Stimulated activated CD8-positive, alpha-beta memory T cell treated with anti-CD3 and anti-CD28 coated beads, Interleukin-12 subunit alpha, Interleukin-12 subunit beta, amount 100 ng/mL, for 1 hour (primary cell): ENCODE results near the gene NAMPT.
"Not testable (repeated sequence)": the region's sequence is repeated elsewhere in the genome, so short reads cannot be mapped to it uniquely, and the experiment has no call there.

Source experiments
- DNase-seq: peaks from one replicate; pipeline ENCODE4 v3.0.0-alpha.2; 2020; ENCODE audit warnings: low read depth

NAMPT gene

DNA sequence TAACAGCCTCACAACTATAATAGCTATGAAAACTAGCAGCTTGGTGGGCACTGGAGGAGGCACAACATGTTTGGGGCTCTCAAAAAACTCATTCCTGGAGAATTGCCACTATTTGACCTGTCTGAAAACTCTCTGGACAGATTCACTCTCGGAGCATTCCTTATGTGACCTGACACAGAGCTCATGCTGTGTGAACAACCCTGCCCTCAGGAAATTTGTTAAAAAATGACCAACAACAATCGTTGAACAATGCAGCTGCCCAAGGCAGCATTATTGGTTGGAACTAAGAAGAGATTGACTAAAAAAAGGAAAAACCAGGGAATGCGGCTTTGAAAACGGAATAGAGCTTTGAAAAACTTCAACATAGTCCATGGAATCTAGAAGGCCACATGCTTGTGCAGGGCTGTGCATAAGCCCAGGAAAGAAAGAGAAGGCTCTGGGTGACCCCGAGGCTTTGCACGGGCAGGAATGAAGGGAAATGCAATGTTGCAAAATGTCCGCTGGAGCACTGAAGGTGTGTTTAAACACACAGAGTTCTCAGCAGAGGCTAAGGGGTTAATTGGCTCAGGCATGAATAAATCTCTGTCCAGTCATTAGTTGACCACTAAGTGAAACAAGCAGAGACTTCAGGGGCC lies 52.8 kb downstream of the NAMPT start:
- no peak for DNase-seq

DNA sequence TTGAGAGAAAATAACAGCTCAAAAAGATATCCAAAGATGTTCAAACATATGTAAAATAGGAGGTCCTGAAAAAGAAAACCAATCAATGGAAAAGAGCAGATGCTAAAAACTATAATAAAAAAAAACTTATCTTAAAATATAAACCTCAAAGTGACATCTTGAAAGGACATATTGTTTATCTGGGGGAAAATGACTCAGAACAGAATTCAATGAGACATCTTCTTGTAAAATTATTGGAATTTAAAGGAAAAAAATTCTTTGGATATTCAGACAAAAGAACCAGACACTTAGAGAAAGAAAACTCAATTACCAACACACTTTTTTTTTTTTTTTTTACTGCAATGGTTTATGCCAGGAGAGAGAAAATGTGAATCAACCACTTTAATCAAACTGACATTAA lies 58.9 kb downstream of the NAMPT start:
- no peak for DNase-seq

DNA sequence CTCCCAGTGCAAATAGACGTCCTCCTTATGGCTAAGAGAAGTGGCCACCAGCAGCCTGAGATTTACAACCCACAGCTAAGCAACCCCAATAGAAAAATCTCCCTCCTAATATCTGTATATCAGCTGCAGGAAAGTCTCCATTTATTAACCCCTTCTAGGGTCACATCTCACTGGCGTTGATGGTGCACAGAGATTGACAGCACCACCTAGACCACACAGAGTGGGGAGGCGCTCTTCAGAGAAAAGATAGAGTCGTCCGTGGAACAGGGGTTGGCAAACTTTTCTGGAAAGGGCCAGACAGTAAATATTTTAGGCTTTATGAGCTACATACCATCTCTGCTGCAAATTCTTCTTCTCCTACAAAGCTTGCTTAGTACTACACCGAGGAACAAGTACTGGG lies 60.0 kb downstream of the NAMPT start:
- DNase-seq: no peak

DNA sequence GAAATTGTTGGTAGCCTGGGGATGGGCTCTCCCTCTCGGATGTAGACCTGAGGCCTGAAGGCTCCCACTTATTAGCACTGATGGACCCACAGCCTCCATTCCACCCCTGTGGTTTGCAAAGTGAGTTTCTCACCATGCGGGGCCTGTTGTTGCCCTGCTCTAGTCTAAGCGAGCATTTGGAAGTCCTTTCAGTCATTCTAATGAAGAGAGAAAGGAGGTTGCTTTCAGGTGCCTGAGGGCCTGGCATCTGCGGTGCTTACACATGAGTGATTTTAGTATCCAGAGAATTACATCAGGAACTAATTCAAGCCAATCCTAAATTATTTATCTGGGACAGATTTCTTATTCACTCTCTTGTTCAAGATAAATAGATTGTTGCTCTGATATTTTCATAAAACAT lies 61.6 kb downstream of the NAMPT start:
- no peak for DNase-seq

DNA sequence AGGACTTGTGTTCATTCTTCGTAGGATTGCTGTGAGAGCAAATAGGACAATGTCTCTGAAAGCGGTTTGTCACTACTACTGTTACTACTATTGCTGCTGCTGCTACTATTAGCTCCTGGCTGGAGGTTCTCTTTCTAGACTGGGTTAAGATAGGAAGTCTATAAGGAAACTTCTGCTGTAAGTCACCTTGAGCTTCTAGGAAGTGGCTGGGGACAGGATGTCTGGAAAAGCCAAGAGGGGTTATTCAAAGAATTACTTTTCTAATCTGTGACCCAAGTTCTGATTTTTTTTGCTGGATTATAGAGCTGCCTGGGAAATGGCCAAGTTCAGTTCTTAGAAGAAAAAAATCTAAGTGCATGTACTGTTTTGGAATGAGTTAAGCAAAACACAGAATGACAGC lies 62.2 kb downstream of the NAMPT start:
- no peak for DNase-seq

DNA sequence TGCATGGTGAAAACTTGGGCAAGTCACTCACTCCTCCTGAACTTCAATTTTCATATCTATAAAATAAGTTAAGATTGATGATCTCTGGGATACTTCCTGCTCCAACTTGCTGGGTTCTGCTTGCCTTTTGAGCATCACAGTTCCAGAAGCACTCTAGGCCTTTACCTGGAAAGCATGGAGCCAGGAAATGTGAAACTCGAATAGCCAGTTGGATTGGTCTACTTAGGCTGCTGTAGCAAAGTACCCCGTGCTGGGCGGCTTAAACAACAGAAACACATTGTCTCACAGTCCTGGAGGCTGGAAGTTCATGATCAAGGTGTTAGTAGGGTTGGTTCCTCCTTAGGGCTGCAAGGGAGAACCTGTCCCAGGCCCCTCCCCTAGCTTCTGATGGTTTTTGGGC lies 64.5 kb downstream of the NAMPT start:
- no peak for DNase-seq

DNA sequence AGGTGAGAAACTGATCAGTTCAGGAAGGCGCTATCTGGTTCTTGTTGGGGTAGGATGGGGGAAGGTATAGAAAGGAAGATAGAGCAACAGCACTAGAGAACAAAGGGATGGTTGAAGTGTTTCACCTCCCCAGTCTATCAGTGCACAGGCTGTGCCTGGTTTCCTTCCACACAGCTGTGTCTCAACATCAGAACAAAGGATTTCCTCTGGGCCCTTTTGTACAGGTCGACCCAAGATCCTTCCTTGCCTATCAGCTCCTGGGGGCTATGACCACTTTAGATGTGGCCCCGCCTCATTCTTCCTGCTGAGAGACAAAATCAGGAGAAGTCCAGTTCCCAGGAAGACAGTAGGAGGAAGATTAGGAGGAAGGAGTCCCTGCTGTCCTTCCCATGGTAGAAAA lies 65.6 kb downstream of the NAMPT start:
- DNase-seq: no peak

DNA sequence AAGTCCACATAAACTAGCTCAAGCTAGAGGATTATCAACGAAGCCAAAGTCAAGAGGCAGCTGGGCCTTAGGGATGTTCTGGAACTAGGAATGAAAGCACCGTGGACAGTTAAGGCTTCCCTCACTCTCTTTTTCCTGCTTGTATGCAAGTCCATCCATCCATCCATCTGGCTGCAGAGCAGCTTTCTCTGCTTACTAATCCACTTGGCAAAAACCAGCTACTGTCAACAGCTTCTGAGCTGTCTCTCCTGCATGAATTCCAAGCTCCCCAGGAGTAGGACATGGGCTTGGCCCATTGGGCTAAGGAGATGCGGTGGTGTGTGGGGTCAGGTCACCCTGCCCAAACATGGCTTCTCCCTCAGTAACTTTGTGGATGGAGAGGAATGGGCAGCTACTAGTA lies 66.2 kb downstream of the NAMPT start:
- DNase-seq: no peak

DNA sequence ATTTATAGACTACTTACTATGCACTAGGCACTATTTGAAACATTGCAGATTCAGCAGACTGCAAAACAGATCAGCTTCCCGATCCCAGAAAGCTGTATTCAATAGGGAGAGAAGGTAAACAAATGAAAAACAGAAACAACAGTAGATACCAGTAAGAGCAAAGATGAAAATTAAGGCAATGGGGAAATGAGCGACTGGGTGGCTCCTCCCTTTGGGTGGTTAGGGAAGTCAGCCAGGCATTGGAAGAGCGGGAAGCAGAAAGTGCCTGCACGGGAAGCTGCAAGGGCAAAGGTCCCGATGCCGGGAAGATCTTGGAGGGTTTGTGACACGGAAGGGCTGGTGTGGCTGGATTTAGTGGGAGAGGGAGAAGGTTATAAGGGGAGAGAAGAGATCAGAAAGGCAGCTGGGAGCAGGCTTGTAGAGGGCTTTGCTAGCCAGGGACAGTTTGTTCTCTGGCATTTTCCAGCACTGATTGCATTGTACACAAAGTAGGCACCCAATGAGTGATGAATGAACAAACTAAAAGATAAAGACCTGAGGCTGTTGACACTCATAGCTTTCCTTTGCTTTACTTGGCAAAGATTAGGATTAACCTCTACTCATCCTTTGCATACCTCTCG lies 67.8 kb downstream of the NAMPT start:
- DNase-seq: no peak

DNA sequence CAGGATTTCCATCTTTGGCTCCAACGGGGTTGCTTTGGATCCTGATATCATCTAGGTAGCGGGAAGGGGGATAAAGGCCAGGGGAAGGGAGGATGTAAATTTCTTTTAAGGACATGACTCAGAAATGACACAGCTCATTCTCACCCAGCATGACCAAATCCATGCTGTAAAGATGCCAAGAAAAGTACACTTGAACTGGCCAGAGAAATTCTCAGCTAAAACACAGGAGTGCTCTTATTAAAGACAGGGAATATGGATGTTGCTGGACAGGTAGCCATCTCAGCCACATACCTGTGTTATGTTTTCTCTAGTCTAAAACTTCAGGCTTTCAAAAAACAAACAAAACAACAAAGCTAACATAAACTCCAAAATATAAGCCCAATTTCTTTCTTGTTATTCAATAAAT lies 68.3 kb downstream of the NAMPT start:
- DNase-seq: no peak

DNA sequence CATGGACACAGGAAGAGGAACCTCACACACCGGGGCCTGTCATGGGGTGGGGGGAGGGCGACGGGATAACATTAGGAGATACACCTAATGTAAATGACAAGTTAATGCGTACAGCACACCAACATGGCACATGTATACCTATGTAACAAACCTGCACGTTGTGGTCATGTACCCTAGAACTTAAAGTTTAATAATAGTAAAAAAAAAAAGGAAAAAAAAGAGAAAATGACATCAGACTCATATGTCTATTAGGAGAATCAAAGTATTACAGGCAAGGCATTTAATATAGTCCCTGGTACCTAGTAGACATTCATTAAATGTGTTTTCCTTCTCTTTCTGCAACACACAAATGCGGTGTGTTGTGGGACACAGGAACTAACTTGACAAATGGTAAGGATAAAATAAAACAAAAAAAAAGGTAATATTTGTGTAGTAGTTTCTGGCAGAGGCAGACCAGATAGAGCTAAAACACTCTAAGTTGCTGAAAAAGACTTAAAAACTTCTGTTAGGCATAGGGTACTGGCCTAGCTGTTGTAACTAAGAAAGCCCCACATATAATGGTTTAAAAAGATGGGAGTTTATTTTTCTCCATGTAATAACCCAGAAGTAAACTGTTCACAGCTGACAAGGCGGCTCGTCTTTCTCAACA lies 68.8 kb downstream of the NAMPT start:
- DNase-seq: no peak

DNA sequence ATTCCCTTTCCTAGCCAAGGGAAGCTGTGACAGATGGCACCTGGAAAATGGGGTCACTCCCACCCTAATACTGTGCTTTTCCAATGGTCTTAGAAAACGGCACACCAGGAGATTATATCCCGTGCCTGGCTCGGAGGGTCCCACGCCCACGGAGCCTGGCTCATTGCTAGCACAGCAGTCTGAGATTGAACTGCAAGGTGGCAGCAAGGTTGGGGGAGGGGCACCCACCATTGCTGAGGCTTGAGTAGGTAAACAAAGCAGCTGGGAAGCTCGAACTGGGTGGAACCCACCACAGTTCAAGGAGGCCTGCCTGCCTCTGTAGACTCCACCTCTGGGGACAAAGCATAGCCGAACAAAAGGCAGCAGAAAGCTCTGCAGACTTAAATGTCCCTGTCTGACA lies 75.8 kb downstream of the NAMPT start:
- not testable (repeated sequence) for DNase-seq

DNA sequence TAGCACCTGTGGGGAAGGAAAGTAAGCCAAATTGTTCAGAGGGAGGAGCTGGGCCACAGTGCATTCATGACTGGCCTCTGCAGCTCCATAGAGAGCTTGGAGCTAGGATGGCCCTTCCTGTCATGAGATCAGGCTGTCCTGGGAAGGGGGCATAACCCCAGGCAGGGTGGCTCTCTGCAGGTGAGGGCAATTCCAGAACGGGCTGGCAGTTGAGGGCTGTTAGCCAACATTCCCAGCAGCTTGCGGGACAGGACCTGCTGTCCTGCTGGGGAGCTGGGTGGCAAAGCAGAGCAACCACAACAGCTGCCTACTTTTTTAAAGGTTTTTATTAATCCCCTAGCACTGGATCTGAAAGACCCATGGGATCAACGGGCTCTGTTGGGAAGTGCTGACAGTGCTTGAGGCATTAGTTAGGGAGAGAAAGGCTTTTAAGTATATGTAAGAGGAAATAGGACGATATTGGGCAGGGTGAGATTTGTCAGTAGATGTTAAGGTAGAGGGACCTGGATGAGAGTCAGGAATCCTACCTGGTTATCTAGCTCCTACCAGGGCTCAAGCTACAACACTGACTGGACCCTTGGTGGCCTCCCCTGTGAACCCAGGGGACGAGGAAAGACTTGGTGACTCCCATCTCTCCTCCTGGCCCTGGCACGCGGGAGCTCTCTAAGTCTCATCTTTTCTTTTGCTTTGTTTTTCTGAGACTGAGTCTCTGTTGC lies 77.8 kb downstream of the NAMPT start:
- no peak for DNase-seq

DNA sequence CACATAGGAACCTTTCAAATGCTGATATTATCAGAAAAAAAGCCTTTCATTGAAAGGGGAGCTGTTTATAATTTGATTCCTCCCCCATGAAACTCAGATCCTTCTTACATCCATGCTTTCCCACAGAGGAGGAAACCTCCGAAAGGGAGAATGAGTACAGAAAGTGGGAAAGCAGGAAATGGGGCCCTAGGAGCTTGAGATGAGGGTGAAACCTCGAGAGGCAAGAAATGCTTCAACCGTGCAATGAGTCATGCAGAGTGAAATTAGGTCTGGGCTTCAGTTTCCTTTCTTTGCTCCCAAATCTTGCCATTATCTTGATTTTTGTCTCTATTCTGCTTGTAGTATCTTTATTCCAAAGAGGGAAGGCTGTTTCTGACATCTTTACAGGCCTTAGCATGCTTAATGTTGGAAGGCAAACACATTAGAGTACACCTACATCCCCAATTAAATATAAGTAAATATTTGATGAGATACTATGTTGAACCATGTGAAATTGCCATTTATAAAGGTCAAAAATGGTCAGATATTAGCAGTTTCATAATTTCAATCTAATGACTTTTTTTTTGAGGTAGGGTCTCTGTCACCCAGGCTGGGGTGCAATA lies 79.1 kb downstream of the NAMPT start:
- no peak for DNase-seq

DNA sequence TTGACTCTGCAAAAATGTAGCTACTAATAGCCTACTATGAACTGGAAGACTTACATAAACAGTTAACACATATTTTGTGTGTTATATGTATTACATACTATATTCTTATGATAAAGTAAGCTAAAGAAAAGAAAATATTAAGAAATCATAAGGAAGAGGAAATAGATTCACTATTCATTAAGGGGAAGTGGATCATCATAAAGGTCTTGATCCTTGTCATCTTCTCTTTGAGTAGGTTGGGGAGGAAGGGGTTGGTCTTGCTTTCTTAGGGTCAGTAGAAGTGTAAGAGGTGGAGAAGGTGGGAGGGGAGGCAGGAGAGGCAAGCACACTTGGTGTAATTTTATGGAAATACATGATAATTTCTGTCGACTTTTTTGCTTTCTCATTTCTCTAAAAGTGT lies 81.3 kb downstream of the NAMPT start:
- DNase-seq: no peak

DNA sequence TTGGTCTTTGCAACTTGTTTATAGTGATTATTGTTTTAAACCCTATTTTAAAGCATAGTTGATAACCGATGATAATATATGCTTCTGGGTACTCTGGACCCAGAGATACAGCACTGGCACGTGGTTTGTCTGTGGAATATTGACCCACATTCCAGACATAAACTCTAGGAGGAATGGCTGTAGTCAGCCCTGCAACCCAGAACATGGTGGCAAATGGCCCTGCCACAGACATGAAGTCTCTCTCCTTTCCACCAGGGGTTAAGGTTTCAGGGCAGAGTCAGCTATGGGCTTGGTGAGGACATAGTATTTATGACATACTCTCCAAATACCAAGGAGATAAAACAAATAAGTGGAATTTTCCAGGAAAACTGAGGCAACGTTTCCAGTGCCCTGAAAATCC lies 83.6 kb downstream of the NAMPT start:
- DNase-seq: no peak

DNA sequence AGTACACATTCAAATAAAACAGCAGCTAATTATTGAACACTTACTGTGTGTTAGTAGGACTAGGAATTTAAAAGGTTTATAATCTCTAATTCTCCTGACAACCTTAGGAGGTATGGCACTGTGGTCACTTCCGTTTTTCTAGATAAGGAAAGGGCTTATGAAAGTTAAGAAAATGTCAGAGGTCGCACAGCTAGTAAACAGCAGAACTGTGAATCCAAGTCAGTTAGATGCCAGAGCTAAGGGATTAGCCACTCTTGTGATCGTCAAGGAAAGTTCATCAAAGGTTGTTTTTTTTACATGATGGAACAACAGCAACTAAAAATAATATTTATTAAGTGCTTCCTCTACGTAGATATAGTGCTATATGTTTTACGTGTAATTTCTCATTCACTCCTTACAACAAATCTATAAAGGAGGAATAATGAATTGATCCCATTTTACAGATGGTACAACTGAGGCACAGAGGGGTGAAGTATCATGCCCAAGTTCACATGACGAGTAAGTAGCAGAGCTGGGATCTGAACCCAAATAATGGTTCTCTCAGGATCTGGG lies 84.9 kb downstream of the NAMPT start:
- DNase-seq: no peak

DNA sequence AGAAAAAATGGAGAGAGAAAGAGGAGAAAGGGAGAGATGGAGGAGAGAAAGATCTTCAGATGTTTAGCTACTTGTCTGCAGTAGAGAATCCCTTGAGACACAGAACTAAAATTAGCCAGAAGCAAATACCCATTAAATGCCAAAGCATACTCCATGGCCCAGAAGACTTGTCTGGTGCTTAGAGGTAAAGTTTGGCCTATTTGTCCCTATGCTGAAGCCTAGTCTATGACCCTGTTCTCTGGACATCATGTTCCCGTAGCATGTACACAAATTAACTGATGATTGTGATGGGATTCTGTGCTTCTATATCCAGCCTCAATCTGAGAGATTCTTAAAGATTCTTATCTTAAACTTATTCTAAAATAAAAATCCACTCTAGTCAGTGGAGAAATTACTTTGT lies 85.8 kb downstream of the NAMPT start:
- DNase-seq: no peak
